ENCODE measurements around the gene MEMO1. TPM values are rescaled to one million over a fixed set of nuclear protein-coding genes. Genes with fewer than 3 reads are reported as not detected.
"Not testable (repeated sequence)": the region's sequence is repeated elsewhere in the genome, so short reads cannot be mapped to it uniquely, and the experiment has no call there.

MEMO1 gene
- 22.7 TPM for polyA plus RNA-seq (2013, experiment 1 of 2)
- polyA plus RNA-seq (2013, experiment 2 of 2), result 24.4 TPM

- H4K8ac ChIP-seq (ENCODE audit: low read depth, low read length), result peak within 1 kb of the TSS; percentile 1
- no peak within 1 kb of the TSS for H3K4ac ChIP-seq (ENCODE audit: low read depth, low read length)
- H3K23ac ChIP-seq (ENCODE audit: low read length), result peak within 1 kb of the TSS; percentile 94
- H3K27me3 ChIP-seq (ENCODE audit: insufficient read depth, low read length, poor library complexity), result no peaks in the 10 kb centered on the region
- no peak within 1 kb of the TSS for H4K5ac ChIP-seq (ENCODE audit: low read length)
- H3K4me1 ChIP-seq (ENCODE audit: control insufficient read depth, low read depth, low read length), result peaks cover 6% of the 10 kb centered on the region
- peak within 1 kb of the TSS; percentile 75 for H2BK15ac ChIP-seq (replicated peaks; ENCODE audit: low read depth)
- peak within 1 kb of the TSS; percentile 96 for H3K18ac ChIP-seq (ENCODE audit: low read length)
- no CpG with 5 or more reads among the region's 57 CpGs for WGBS (ENCODE audit: extremely low coverage, insufficient coverage, low lambda C conversion rate)
- H3K36me3 ChIP-seq (ENCODE audit: control insufficient read depth, insufficient read depth, low read length), result no peaks in the 10 kb centered on the region
- H3K4me2 ChIP-seq (ENCODE audit: low read length), result peak within 1 kb of the TSS; percentile 95
- peak within 1 kb of the TSS; percentile 95 for H3K56ac ChIP-seq (ENCODE audit: low read length)
- peak within 1 kb of the TSS; percentile 54 for H2BK120ac ChIP-seq (ENCODE audit: low read depth, low read length)
- H3K9ac ChIP-seq (ENCODE audit: low read length), result peak within 1 kb of the TSS; percentile 94
- H3K27ac ChIP-seq (ENCODE audit: low read depth, low read length), result peak within 1 kb of the TSS; percentile 97
- DNase-seq, result peak; percentile 98
- no peak within 1 kb of the TSS for H2BK5ac ChIP-seq (ENCODE audit: low read length)
- H2AK5ac ChIP-seq (ENCODE audit: low read length), result no peak within 1 kb of the TSS
- peaks cover 32% of the 10 kb centered on the region for H3K79me2 ChIP-seq (ENCODE audit: control insufficient read depth, insufficient read depth, low read length)
- peak within 1 kb of the TSS; percentile 88 for H3K4me3 ChIP-seq (ENCODE audit: low read length)
- peaks cover 7% of the 10 kb centered on the region for H3K79me1 ChIP-seq (ENCODE audit: low read length)
Measured at GRCh38 chr2:32010670-32011484, at the start of gene MEMO1. Gene MEMO1, minus strand, starts transcription at chr2:32011008. Its CDS starts 761 bp downstream, at chr2:32010247.

GRCh38 chr2:32060266-32060665 is 49.5 kb upstream of the MEMO1 start:
- Histone ChIP-seq H3K79me1 (ENCODE audit: low read length) (no peaks in the 10 kb centered on the region), H2AK5ac (ENCODE audit: low read length) (no peak overlapping the region), H3K4me3 (ENCODE audit: low read length) (no peak overlapping the region), H2BK15ac (replicated peaks; ENCODE audit: low read depth) (no peak overlapping the region), H3K27ac (ENCODE audit: low read depth, low read length) (no peak overlapping the region), H3K4me2 (ENCODE audit: low read length) (no peak overlapping the region), H4K8ac (ENCODE audit: low read depth, low read length) (no peak overlapping the region), H3K27me3 (ENCODE audit: insufficient read depth, low read length, poor library complexity) (no peaks in the 10 kb centered on the region), H3K56ac (ENCODE audit: low read length) (no peak overlapping the region), H3K23ac (ENCODE audit: low read length) (no peak overlapping the region), H3K4me1 (ENCODE audit: control insufficient read depth, low read depth, low read length) (no peaks in the 10 kb centered on the region), H3K36me3 (ENCODE audit: control insufficient read depth, insufficient read depth, low read length) (no peaks in the 10 kb centered on the region), H3K79me2 (ENCODE audit: control insufficient read depth, insufficient read depth, low read length) (no peaks in the 10 kb centered on the region), H4K5ac (ENCODE audit: low read length) (no peak overlapping the region), H2BK120ac (ENCODE audit: low read depth, low read length) (no peak overlapping the region), H3K4ac (ENCODE audit: low read depth, low read length) (no peak overlapping the region), H2BK5ac (ENCODE audit: low read length) (no peak overlapping the region), H3K18ac (ENCODE audit: low read length) (no peak overlapping the region), H3K9ac (ENCODE audit: low read length) (no peak overlapping the region)
- no CpG with 5 or more reads among the region's 2 CpGs for WGBS (ENCODE audit: extremely low coverage, insufficient coverage, low lambda C conversion rate)
- DNase-seq, result no peak

GRCh38 chr2:32058130-32058529 is 47.3 kb upstream of the MEMO1 start:
- Histone ChIP-seq H2BK15ac (replicated peaks; ENCODE audit: low read depth) (no peak overlapping the region), H4K8ac (ENCODE audit: low read depth, low read length) (no peak overlapping the region), H3K56ac (ENCODE audit: low read length) (no peak overlapping the region), H2BK5ac (ENCODE audit: low read length) (no peak overlapping the region), H3K4me3 (ENCODE audit: low read length) (no peak overlapping the region), H3K18ac (ENCODE audit: low read length) (no peak overlapping the region), H3K27ac (ENCODE audit: low read depth, low read length) (no peak overlapping the region), H3K79me1 (ENCODE audit: low read length) (no peaks in the 10 kb centered on the region), H3K9ac (ENCODE audit: low read length) (no peak overlapping the region), H3K79me2 (ENCODE audit: control insufficient read depth, insufficient read depth, low read length) (no peaks in the 10 kb centered on the region), H3K27me3 (ENCODE audit: insufficient read depth, low read length, poor library complexity) (no peaks in the 10 kb centered on the region), H4K5ac (ENCODE audit: low read length) (no peak overlapping the region), H3K4ac (ENCODE audit: low read depth, low read length) (no peak overlapping the region), H3K23ac (ENCODE audit: low read length) (no peak overlapping the region), H3K4me1 (ENCODE audit: control insufficient read depth, low read depth, low read length) (no peaks in the 10 kb centered on the region), H2AK5ac (ENCODE audit: low read length) (no peak overlapping the region), H2BK120ac (ENCODE audit: low read depth, low read length) (no peak overlapping the region), H3K36me3 (ENCODE audit: control insufficient read depth, insufficient read depth, low read length) (no peaks in the 10 kb centered on the region), H3K4me2 (ENCODE audit: low read length) (no peak overlapping the region)
- no CpG with 5 or more reads among the region's 2 CpGs for WGBS (ENCODE audit: extremely low coverage, insufficient coverage, low lambda C conversion rate)
- DNase-seq, result no peak

GRCh38 chr2:32054583-32054982 is 43.8 kb upstream of the MEMO1 start:
- H3K4me3 ChIP-seq (ENCODE audit: low read length); H3K27me3 ChIP-seq (ENCODE audit: insufficient read depth, low read length, poor library complexity); H2AK5ac ChIP-seq (ENCODE audit: low read length); H3K23ac ChIP-seq (ENCODE audit: low read length); H3K4me2 ChIP-seq (ENCODE audit: low read length); DNase-seq; H2BK120ac ChIP-seq (ENCODE audit: low read depth, low read length); H3K18ac ChIP-seq (ENCODE audit: low read length); H3K27ac ChIP-seq (ENCODE audit: low read depth, low read length); H4K8ac ChIP-seq (ENCODE audit: low read depth, low read length); H3K56ac ChIP-seq (ENCODE audit: low read length); H3K36me3 ChIP-seq (ENCODE audit: control insufficient read depth, insufficient read depth, low read length); H3K79me2 ChIP-seq (ENCODE audit: control insufficient read depth, insufficient read depth, low read length); H2BK5ac ChIP-seq (ENCODE audit: low read length); H3K4me1 ChIP-seq (ENCODE audit: control insufficient read depth, low read depth, low read length); H3K4ac ChIP-seq (ENCODE audit: low read depth, low read length); H4K5ac ChIP-seq (ENCODE audit: low read length); H2BK15ac ChIP-seq (replicated peaks; ENCODE audit: low read depth); H3K79me1 ChIP-seq (ENCODE audit: low read length); H3K9ac ChIP-seq (ENCODE audit: low read length): not testable (repeated sequence)
- no CpG with 5 or more reads among the region's 3 CpGs for WGBS (ENCODE audit: extremely low coverage, insufficient coverage, low lambda C conversion rate)

- Histone ChIP-seq H3K23ac (ENCODE audit: low read length) (no peak overlapping the region), H4K5ac (ENCODE audit: low read length) (no peak overlapping the region), H3K56ac (ENCODE audit: low read length) (no peak overlapping the region), H3K4ac (ENCODE audit: low read depth, low read length) (no peak overlapping the region), H3K79me1 (ENCODE audit: low read length) (no peaks in the 10 kb centered on the region), H2BK5ac (ENCODE audit: low read length) (no peak overlapping the region), H3K79me2 (ENCODE audit: control insufficient read depth, insufficient read depth, low read length) (no peaks in the 10 kb centered on the region), H4K8ac (ENCODE audit: low read depth, low read length) (no peak overlapping the region), H3K4me1 (ENCODE audit: control insufficient read depth, low read depth, low read length) (no peaks in the 10 kb centered on the region), H3K9ac (ENCODE audit: low read length) (no peak overlapping the region), H2BK15ac (replicated peaks; ENCODE audit: low read depth) (no peak overlapping the region), H3K36me3 (ENCODE audit: control insufficient read depth, insufficient read depth, low read length) (no peaks in the 10 kb centered on the region), H3K4me3 (ENCODE audit: low read length) (no peak overlapping the region), H3K4me2 (ENCODE audit: low read length) (no peak overlapping the region), H2AK5ac (ENCODE audit: low read length) (no peak overlapping the region), H3K27ac (ENCODE audit: low read depth, low read length) (no peak overlapping the region), H2BK120ac (ENCODE audit: low read depth, low read length) (no peak overlapping the region), H3K18ac (ENCODE audit: low read length) (no peak overlapping the region), H3K27me3 (ENCODE audit: insufficient read depth, low read length, poor library complexity) (no peaks in the 10 kb centered on the region)
- no CpG with 5 or more reads among the region's 11 CpGs for WGBS (ENCODE audit: extremely low coverage, insufficient coverage, low lambda C conversion rate)
- DNase-seq, result no peak
Measured at GRCh38 chr2:32051836-32052439, 41.1 kb upstream of the MEMO1 start.

Data from mesendoderm (in vitro differentiated cells).